ENCODE measurements around the gene MEOX2. TPM values are rescaled to one million over a fixed set of nuclear protein-coding genes. Genes with fewer than 3 reads are reported as not detected.

The MEOX2 gene
- total RNA-seq, 1 donor from 2014 or later: 7.7 TPM

- no peaks in the 10 kb centered on the region for H3K36me3 ChIP-seq
- no peak overlapping the region for H3K27ac ChIP-seq (replicated peaks)
- no peak overlapping the region for H3K4me3 ChIP-seq
- H3K9me3 ChIP-seq (replicated peaks): peaks cover 17% of the 10 kb centered on the region
- no peak for TF ChIP-seq CTCF (IDR thresholded peaks at IDR 0.05; ENCODE audit: borderline replicate concordance)
- H3K27me3 ChIP-seq (ENCODE audit: low read depth): no peaks in the 10 kb centered on the region
- no peak for DNase-seq
- H3K4me1 ChIP-seq: peaks cover 10% of the 10 kb centered on the region
- intact Hi-C loops (cut with micrococcal nuclease): no loop called here
Observed at GRCh38 chr7:15584575-15584974, 101.9 kb downstream of the MEOX2 start.

- H3K27me3 ChIP-seq (ENCODE audit: low read depth): no peaks in the 10 kb centered on the region
- intact Hi-C loops (cut with micrococcal nuclease): no loop called here
- H3K4me1 ChIP-seq: peaks cover 10% of the 10 kb centered on the region
- no peak overlapping the region for H3K27ac ChIP-seq (replicated peaks)
- no peak for TF ChIP-seq CTCF (IDR thresholded peaks at IDR 0.05; ENCODE audit: borderline replicate concordance)
- no peak for DNase-seq
- H3K4me3 ChIP-seq: no peak overlapping the region
- H3K9me3 ChIP-seq (replicated peaks): peaks cover 17% of the 10 kb centered on the region
- H3K36me3 ChIP-seq: no peaks in the 10 kb centered on the region
Observed at GRCh38 chr7:15582773-15583172, 103.7 kb downstream of the MEOX2 start.

- no peak overlapping the region for H3K4me3 ChIP-seq
- H3K4me1 ChIP-seq: peaks cover 10% of the 10 kb centered on the region
- H3K36me3 ChIP-seq: no peaks in the 10 kb centered on the region
- DNase-seq: no peak
- H3K27ac ChIP-seq (replicated peaks): peak overlapping the region; percentile 21
- no peaks in the 10 kb centered on the region for H3K27me3 ChIP-seq (ENCODE audit: low read depth)
- intact Hi-C loops (cut with micrococcal nuclease): no loop called here
- H3K9me3 ChIP-seq (replicated peaks): peaks cover 17% of the 10 kb centered on the region
- TF ChIP-seq CTCF (IDR thresholded peaks at IDR 0.05; ENCODE audit: borderline replicate concordance): no peak
Observed at GRCh38 chr7:15581352-15581951, 105.0 kb downstream of the MEOX2 start.

- peak overlapping the region; percentile 21 for H3K27ac ChIP-seq (replicated peaks)
- no peaks in the 10 kb centered on the region for H3K27me3 ChIP-seq (ENCODE audit: low read depth)
- no peaks in the 10 kb centered on the region for H3K36me3 ChIP-seq
- intact Hi-C loops (cut with micrococcal nuclease): no loop called here
- H3K4me3 ChIP-seq: no peak overlapping the region
- no peak for TF ChIP-seq CTCF (IDR thresholded peaks at IDR 0.05; ENCODE audit: borderline replicate concordance)
- peaks cover 10% of the 10 kb centered on the region for H3K4me1 ChIP-seq
- DNase-seq: no peak
- peaks cover 17% of the 10 kb centered on the region for H3K9me3 ChIP-seq (replicated peaks)
Observed at GRCh38 chr7:15580604-15581351, 105.7 kb downstream of the MEOX2 start.

GRCh38 chr7:15577600-15577999, 108.9 kb downstream of the MEOX2 start:
- Histone ChIP-seq H3K27ac (replicated peaks) (no peak overlapping the region), H3K27me3 (ENCODE audit: low read depth) (no peaks in the 10 kb centered on the region), H3K9me3 (replicated peaks) (no peaks in the 10 kb centered on the region), H3K4me1 (peaks cover 10% of the 10 kb centered on the region), H3K4me3 (no peak overlapping the region), H3K36me3 (no peaks in the 10 kb centered on the region)
- TF ChIP-seq CTCF (IDR thresholded peaks at IDR 0.05; ENCODE audit: borderline replicate concordance): no peak
- DNase-seq: no peak
- intact Hi-C loops (cut with micrococcal nuclease): no loop called here
